SIG-M5 (cell line): ENCODE data around the gene OTC.

Source experiments
- DNase-seq: peaks from one replicate; lab custom pipeline; 2025; lab: John Stamatoyannopoulos, UW

OTC gene

DNA sequence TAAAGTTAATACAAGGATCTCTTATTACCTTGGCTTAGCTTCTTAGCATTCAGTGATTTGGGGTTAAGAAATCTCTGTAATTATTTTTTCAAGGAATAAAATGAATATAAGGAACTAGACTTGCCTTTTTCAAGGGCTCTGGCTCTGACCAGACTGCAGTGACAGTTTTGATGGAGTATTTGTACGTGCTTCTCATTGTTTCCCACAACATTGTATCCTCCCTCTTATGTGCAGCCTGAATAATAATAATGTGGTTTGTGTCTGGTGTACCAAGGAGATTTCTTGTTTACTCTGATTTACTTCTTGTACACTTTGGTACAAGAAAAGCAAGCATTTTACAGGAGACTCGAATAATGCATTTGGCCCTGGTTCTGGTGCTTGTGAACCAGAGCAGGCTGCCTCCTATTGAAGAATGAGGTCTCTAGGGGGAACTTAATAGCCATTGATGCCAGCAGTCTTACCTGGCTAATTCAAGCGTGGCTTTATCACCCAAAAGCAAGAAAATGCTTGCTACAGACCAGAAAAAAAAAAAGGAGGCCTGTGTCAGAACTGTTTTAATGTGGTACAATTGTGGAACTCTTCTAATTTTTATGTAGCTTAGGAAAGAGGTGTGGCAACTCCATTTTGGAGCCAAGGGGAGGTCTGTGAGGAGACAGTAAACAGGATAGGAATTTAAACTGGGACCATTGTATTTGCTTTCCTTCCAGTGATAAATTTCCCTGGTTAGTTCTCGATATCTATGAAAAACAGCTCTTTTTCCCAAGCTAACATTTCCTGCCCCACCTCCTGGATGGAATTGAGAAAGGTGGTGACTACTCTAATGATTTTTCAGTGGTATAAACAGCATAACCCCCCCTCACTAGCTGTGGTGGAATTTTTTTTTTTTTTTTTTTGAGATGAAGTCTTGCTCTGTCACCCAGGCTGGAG is 5.6 kb downstream of the OTC start:
- DNase-seq = no peak

DNA sequence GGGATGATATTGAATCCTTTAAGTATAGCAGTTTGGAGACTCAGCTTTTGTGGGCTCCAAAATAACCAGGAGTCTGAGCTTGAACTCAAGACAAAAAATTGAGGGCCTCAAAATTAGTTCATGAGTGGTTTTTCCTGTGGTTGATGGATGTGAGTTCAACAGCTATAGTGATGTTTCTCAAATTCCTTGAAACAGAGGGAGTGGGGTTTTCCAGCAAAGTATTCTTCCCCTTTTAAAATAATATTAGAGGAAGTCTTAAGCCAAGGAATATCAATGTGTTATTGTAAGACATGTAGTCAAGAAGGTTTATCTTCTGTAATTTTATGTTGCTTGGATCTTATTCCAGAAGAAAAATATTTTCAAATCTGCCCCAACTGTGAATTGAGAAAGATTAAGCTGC is 10.6 kb downstream of the OTC start:
- DNase-seq = no peak

DNA sequence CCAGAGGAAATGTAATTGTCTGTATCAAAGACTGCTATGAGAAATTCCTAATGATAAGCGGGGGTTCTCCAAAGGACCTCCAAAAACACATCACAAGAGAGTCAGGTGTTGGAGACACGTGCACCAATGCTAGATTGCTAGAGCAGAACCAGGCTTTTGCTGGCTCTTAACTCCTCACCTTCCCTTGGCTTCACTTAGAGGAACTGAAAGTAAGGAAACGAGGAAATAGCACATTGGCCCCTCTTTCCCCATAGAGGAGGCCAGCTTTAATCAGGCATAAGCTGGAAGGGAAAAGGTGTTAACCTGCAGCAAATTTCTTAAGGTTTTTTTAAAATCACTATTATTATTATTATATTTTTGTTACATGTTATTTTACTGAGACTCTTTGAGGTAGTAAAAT is 13.6 kb downstream of the OTC start:
- DNase-seq = peak; percentile 2

DNA sequence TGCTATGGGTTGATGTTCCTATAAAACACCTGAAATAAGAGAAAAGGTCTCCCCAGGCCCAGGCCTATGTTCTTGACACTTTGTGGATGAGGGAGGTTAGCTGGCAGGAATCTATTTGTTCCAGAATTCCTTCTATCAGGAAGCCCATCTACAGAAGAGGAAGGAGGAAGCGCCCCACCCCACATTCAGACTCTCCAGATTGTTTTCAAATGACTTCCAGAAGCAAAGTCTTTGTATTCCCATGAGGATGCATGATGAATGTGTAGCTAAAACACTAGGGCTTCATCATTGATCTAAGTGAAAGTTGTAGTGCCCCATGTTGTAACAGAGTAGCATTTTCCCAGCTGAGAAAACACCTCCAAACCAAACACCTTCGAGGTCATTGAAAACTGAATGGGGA is 16.4 kb downstream of the OTC start:
- no peak for DNase-seq

DNA sequence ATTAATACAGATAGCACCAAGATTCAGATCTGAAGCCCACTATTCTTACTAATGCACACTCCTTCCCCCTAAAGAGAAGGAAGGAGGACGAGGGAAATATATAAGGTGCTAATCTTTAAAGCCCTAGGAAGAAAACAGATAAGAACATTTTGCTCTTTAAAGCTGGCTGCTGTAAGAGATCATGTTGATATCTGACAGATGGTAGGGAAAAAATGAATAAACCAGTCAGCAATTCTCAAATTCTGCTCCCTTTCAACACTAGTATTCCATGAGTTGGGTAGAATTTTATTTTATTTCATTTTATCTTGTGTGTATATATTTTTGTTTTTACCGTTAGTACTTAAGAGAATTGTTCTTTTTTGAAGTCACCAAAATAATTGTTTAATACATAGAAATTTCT is 19.2 kb downstream of the OTC start:
- DNase-seq = no peak

DNA sequence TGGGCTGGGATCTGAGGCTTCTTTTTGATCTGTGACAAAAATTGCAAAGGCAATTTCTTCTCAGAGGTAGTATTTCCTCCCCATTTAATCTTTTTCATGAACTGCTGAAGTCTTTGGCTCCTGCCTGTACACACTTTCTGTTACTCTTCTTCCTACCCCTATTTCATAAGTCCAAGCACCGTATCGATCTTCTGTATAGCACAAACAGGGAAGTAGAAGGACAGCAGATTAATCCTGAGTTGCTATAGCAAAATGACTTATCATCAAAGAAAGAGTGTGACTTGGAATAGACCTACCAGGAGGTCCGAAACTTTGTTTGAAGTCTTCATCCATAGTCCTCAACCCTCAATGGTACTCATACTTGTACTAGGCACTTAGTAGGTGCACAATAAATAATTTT is 22.0 kb downstream of the OTC start:
- no peak for DNase-seq

DNA sequence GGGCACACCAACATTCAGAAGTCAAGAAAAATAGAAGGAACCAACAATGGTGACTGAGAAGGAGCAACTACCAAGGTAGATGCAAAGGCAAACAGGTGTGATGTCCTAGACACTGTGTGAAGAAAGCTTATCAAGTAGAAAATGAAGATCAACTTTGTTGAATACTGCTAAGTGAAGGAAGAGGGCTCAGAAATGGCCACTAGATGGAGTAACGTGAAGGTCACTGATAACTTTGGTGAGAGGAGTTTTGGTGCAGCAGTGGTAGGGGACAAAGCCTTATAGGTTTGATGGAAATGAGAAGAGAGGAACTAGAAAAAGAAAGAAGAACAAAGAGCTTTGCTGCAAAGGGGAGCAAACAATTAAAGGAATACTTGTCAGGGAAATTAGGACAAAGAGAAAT is 23.5 kb downstream of the OTC start:
- no peak for DNase-seq

DNA sequence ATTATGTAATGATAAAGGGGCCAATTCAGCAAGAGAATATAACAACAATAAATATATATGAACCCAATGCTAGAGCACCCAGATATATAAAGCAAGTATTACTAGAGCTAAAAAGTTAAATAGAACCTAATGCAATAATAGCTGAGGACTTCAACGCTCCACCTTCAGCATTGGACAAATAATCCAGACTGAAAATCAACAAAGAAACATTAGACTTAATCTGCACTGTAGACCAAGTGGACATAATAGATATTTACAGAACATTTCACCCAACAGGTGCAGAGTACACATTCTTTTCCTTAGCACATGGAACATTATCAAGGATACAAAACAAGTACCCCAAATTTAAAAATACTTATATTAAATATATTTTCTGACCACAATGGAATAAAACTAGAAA is 24.3 kb downstream of the OTC start:
- no peak for DNase-seq

DNA sequence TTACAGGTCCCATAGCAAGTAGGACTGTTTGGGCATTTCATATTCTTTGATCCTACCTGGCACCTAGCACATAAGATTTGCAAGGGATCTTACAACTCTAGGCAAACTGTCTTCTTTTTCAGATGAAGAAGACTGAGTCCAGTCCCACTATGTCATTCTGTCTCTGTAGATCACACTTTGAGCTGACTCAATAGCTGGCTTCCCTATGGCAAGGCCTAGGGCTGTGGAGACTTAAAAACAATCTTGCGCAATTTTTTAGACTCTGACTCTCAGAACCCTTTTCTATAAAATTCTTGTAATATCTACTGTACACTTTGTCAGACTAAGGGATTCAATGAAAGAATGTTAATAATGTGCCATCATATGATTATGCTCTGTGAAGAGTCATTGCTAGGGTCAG is 26.7 kb downstream of the OTC start:
- no peak for DNase-seq

DNA sequence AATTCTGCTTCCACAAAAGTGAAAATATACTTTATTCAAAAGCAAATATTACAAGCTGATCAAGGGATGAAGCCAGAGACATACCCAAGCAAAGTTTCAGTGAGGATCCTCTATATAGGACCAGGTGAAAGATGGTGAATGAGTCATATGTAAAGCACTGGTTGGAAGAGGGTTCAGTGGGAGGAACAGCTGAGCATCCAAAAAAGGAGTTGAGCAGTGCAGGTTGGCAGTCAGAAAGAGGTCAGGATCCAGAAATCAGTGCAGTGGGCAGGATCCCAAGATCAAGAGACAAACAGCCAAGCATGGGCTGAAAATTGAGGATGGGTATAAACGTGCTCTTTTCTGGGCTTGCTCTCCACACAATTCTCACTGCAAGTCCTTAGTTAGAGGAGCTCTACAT is 30.3 kb downstream of the OTC start:
- DNase-seq = no peak

DNA sequence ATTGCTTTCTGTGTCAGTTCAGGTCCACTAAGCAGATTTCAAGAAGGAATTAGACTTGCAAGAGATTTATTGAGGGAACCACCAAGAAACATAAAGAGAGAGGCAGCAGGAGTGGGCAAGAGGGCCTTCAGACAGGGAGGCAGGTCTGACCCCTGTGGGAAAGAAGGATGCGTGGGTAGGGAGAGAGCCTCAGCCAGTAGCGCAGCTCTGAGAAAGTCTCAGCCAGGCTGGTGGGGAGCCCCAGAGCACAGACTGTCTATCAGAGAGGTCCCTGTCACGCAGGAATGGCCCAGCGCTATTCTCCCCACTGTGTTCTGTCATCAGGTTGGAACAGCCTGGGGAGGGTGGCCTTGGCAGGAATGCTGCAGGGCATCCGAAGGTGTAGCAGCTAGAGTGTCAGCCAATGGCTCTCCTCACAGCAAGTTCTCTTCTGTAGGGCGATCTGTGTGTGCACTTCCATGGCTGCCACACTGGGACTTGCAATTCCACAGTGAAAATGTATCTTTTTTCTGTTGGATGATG is 48.0 kb downstream of the OTC start:
- no peak for DNase-seq

DNA sequence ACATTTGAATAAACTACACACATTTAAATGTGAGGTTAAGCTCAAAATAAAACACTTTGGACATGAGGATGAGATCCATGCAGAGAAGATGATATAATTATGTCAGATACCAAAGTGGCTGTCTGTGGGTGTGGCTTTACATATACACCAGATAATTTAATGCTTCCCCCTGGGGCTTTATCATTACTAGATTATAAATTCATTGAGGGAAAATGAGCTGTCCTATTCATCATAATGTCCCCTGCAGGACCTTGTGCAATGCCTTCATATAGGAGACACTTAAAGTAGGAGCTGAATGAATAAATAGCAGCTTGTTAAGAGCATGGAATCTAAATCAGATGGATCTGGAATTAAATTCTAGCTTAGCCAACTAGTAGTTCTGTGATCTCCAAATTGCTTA is 49.7 kb downstream of the OTC start:
- DNase-seq = no peak

DNA sequence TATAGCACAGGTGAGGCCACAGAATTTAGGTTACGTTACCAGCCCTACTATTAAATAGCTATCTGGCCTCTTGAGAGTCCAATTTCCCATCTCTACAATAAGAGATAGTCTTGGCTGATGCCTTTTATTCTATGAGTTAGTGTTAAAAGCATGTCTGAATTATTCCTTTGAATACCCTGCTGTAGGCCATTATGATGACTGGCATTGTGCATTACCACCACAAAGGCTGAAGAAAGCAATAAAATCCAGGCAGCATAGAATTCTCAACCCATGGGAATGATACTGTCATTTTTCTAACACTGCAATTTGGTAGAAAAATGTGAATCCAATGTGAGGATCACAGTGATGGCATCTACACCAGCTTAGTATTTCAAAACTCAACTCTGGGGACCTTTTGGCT is 51.4 kb downstream of the OTC start:
- no peak for DNase-seq

DNA sequence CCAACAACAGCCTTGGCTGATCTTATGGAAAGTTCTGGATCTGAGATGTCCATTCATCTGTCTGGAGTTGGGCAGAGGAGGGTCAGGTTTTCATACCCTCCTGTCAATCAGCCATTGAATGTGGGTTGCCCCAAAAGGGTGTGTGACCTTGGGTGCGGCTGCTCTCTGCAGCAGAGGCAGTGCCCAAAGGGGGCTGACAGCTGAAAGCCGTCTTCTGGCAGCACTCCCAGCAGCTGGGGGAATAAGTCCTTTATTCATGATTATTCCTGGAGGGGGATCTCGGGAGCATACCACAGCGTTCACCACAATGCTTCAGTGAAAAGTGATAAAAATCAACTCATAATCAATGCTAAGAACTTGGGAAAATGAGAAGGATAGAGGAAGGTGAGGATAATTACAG is 54.7 kb downstream of the OTC start:
- DNase-seq = no peak

DNA sequence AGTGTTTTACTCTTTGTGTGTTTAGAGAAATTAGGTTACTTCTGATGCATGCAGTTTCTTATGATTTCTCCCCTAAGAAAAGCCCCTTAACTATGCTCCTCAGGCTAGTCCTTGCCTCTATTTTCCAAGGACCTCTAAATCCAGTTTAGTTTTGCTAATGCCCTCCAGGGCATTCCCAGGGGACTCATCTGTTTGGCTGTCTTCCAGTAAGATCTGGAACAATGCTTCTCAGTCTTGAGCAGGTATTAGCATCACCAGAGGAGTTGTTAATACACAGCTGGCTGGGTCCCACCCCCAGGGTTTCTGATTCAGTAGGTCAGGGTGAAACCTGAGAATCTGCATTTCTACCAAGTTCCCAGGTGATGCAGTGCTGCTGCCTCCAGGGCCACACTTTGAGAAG is 56.9 kb downstream of the OTC start:
- no peak for DNase-seq

DNA sequence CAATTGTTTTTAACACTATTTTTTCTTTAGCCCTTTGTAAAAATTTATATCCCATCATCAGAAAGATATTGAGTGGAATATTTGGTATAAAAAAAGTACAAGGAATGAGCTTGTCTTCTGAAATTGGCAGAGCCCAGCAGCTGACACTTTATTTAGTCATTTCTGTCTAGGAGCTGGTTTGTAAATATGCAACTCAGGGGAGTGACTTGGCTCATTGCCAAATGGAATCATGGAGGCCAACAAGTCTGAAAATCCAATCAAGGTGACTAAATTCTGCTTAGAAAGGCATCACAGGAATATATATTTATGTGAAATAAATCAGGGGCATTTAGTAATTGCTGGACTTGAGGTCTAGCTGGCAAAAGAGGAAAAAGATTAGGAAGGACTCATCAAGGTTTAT is 74.4 kb downstream of the OTC start:
- DNase-seq = no peak

DNA sequence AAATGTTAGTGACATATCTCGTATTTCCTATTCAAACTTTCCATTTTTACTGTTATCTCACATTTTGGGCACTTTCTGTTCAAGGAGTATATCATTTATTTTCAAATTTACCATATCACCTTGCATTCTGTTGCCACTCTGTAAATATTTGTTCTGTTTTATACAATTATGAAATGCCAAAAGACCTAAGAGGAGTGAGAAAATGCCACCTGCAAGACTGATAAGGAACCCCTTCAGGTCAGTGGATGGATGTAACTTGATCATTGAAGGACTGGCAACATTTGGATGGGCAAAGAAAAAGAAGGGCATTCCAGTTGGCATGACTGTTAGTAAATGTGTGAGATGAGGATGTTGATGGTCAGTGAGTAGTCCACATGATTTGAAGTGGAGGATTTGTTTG is 79.1 kb downstream of the OTC start:
- DNase-seq = no peak

DNA sequence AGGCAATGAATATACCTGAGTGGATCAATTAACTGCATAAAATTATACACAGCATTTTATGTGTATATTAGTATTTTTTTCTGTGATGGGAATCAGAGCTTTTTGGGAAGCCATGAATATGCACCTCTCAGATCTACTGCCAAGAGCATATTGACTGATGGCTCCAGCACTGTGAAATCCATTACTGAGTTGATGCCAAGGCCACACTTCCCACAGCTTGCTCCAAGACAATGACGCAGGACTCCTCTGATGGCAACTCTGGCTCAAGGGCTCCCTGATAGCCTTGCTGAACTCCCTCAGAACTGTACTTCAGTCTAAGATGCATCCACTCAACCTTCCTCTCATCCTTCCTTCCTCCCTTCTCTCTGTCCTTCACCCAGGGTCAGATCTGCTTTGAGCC is 82.7 kb downstream of the OTC start:
- no peak for DNase-seq

DNA sequence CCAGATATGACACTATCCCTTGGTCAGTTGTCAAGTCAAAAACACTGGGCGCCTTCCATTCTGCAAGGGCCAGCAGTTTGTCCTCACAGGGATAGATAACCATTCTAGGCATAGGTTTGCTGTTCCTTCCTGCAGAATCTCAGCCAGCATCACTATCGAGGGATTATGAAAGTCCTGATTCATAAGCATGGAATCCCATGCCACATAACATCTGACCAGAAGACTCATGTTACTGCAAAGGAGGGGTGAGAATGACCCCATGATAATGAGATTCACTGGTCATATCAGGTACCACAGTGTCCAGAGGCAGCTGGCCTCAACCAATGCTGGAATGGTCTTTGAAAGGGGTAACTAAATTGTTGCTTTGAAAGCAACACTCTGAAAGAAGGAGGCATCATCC is 84.7 kb downstream of the OTC start:
- no peak for DNase-seq

DNA sequence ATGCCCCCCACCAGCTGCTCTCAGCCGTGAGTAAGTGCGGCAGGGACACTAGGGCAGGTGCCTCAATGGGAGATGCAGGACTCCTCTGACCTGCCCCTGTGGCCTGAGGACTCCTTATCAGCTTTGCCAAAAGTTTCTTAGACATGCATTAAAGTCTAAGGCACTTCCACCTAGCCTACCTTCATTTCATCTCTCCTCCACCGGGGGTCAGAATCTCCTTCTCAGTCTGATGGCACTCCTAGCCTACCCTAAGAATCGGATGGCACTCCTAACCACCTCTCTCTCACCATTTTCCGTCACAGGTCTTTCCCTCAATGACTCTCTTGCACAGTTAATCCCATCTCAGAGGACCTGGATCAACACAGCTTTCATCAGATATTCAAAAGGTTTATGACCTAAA is 85.9 kb downstream of the OTC start:
- no peak for DNase-seq

DNA sequence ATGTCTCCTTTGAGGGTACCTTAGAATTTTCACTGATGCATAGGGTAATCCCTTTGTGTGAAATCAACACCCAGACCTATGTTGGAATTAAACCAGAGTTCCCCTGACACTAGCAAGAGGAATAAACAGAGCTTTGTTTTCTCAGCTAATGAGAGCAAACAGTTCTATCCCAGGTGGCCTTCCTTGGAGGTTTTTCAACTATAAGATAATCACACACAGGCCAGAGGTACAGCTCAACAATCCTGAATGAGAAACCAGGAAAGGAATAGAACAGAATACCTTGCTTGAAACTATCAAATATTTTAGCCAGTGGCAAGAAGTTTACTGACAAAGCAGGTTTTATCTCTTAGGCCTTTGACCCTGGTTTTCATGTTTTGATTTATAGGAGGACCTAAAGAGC is 100.2 kb downstream of the OTC start:
- no peak for DNase-seq

DNA sequence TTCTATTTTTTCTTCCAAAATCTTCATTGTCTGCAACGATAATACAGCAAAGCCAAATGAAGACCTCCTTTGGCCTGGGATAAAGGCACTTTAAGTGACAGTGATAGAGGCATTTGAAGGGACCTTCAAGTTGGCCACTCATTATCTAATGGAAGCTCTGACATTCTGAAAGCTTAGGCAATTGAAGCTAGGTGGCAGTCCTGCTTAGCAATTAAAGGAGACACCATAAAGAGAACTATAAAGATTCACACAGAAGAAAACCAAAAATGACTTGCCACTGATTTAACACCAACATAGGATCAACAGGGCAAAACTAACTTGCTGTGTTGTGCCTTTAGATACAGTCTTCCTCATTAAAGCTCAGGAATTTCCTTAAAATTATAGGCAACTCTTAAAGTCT is 105.7 kb downstream of the OTC start:
- no peak for DNase-seq

DNA sequence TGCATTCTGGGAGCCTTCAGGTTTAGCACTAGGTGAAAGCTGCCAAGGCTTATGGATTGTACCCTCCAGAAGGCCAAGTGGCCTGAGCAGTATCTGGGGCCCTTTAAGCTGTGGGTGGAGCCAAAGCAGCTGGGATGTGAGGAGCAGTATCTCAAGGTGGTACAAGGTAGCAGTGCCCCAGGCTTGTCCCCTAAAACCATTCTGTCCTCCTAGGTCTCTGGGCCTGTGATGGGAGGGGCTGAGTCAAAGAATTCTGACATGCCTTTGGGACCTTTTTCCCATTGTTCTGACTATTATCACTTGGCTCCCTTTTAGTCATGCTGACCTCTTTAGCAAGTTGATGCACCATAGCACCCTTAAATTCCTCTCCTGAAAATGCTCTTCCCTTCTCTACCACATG is 109.9 kb downstream of the OTC start:
- DNase-seq = no peak

DNA sequence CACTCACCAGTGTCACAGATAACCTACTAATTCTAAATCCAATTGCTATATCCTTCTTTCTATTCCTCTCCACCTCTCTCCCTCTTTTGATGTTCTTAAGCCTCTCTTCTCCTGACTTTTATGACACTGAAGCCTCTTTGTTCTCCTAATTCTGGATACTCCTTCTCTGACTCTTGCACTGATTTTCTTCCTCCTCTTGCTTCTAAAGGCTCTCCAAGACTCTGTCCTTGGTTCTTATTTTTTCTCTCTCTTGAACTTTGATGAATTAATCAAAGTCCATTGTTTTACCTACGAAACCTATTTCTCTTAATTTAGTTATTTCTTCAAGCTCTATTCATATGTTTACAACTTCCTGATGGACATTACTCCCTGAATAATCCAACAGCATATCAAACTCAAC is 113.3 kb downstream of the OTC start:
- no peak for DNase-seq
